ENCODE data around the gene RAP2C.
A peak's percentile ranks its signal among the peaks of the same experiment; 100 is the strongest.

The RAP2C gene

GRCh38 chrX:132257116-132257515, 37.9 kb upstream of the RAP2C start:
- H3K4me3 ChIP-seq (ENCODE audit: low read length), result no peak overlapping the region
- no peaks in the 10 kb centered on the region for H3K36me3 ChIP-seq (ENCODE audit: control insufficient read depth, insufficient read depth, low read length)
- H3K56ac ChIP-seq (ENCODE audit: low read length), result no peak overlapping the region
- no peak overlapping the region for H3K27ac ChIP-seq (ENCODE audit: low read depth, low read length)
- H3K4me1 ChIP-seq (ENCODE audit: control insufficient read depth, low read depth, low read length), result no peaks in the 10 kb centered on the region
- no peaks in the 10 kb centered on the region for H3K79me2 ChIP-seq (ENCODE audit: control insufficient read depth, insufficient read depth, low read length)
- no peak overlapping the region for H3K18ac ChIP-seq (ENCODE audit: low read length)
- no peak overlapping the region for H2AK5ac ChIP-seq (ENCODE audit: low read length)
- no peak overlapping the region for H3K4ac ChIP-seq (ENCODE audit: low read depth, low read length)
- DNase-seq, result no peak
- no peak overlapping the region for H4K5ac ChIP-seq (ENCODE audit: low read length)
- no peak overlapping the region for H2BK120ac ChIP-seq (ENCODE audit: low read depth, low read length)
- H3K9ac ChIP-seq (ENCODE audit: low read length), result no peak overlapping the region
- no peak overlapping the region for H4K8ac ChIP-seq (ENCODE audit: low read depth, low read length)
- no peaks in the 10 kb centered on the region for H3K27me3 ChIP-seq (ENCODE audit: insufficient read depth, low read length, poor library complexity)
- H2BK5ac ChIP-seq (ENCODE audit: low read length), result no peak overlapping the region
- no peak overlapping the region for H2BK15ac ChIP-seq (replicated peaks; ENCODE audit: low read depth)
- no peaks in the 10 kb centered on the region for H3K79me1 ChIP-seq (ENCODE audit: low read length)
- no CpG with 5 or more reads among the region's 2 CpGs for WGBS (ENCODE audit: extremely low coverage, insufficient coverage, low lambda C conversion rate)
- no peak overlapping the region for H3K4me2 ChIP-seq (ENCODE audit: low read length)
- no peak overlapping the region for H3K23ac ChIP-seq (ENCODE audit: low read length)

GRCh38 chrX:132236121-132236520, 16.9 kb upstream of the RAP2C start:
- no peaks in the 10 kb centered on the region for H3K27me3 ChIP-seq (ENCODE audit: insufficient read depth, low read length, poor library complexity)
- WGBS (ENCODE audit: extremely low coverage, insufficient coverage, low lambda C conversion rate), result no CpG with 5 or more reads among the region's 5 CpGs

DNA sequence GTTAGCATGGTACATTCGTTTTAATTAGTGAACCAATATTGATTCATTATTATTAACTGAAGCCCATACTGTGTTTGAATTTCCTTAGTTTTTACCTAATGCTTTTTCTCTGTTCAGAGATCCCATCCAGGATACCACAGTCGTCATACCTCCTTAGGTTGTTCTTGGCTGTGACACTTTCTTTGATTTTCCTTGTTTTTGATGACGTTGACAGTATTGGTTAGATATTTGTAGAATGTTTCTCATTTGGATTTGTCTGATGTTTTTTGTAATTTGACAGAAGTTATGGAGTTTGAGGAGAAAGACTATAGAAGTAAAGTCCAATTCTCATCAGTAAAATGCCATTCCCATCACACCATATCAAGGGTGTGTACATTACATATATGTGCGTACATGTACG, 16.2 kb upstream of the RAP2C start:
- H3K9ac ChIP-seq (ENCODE audit: low read length), result no peak overlapping the region
- no peak overlapping the region for H3K23ac ChIP-seq (ENCODE audit: low read length)
- no peak for DNase-seq
- no peak overlapping the region for H2AK5ac ChIP-seq (ENCODE audit: low read length)
- no peak overlapping the region for H3K4me2 ChIP-seq (ENCODE audit: low read length)
- H3K79me2 ChIP-seq (ENCODE audit: control insufficient read depth, insufficient read depth, low read length), result no peaks in the 10 kb centered on the region
- H3K4ac ChIP-seq (ENCODE audit: low read depth, low read length), result no peak overlapping the region
- no peak overlapping the region for H3K56ac ChIP-seq (ENCODE audit: low read length)
- H3K18ac ChIP-seq (ENCODE audit: low read length), result no peak overlapping the region
- H3K27me3 ChIP-seq (ENCODE audit: insufficient read depth, low read length, poor library complexity), result no peaks in the 10 kb centered on the region
- H3K4me3 ChIP-seq (ENCODE audit: low read length), result no peak overlapping the region
- no peak overlapping the region for H2BK120ac ChIP-seq (ENCODE audit: low read depth, low read length)
- H3K36me3 ChIP-seq (ENCODE audit: control insufficient read depth, insufficient read depth, low read length), result no peaks in the 10 kb centered on the region
- H4K5ac ChIP-seq (ENCODE audit: low read length), result no peak overlapping the region
- no peaks in the 10 kb centered on the region for H3K4me1 ChIP-seq (ENCODE audit: control insufficient read depth, low read depth, low read length)
- H3K27ac ChIP-seq (ENCODE audit: low read depth, low read length), result no peak overlapping the region
- no CpG with 5 or more reads among the region's 5 CpGs for WGBS (ENCODE audit: extremely low coverage, insufficient coverage, low lambda C conversion rate)
- H4K8ac ChIP-seq (ENCODE audit: low read depth, low read length), result no peak overlapping the region
- no peaks in the 10 kb centered on the region for H3K79me1 ChIP-seq (ENCODE audit: low read length)
- no peak overlapping the region for H2BK15ac ChIP-seq (replicated peaks; ENCODE audit: low read depth)
- no peak overlapping the region for H2BK5ac ChIP-seq (ENCODE audit: low read length)

More at GRCh38 chrX:132236121-132236520, 16.9 kb upstream of the RAP2C start:
- H3K4me1 ChIP-seq (ENCODE audit: control insufficient read depth, low read depth, low read length), result no peaks in the 10 kb centered on the region
- H2AK5ac ChIP-seq (ENCODE audit: low read length), result no peak overlapping the region
- DNase-seq, result peak; percentile 3
- no peak overlapping the region for H2BK5ac ChIP-seq (ENCODE audit: low read length)
- H3K9ac ChIP-seq (ENCODE audit: low read length), result no peak overlapping the region
- no peak overlapping the region for H3K56ac ChIP-seq (ENCODE audit: low read length)
- no peak overlapping the region for H3K27ac ChIP-seq (ENCODE audit: low read depth, low read length)
- H3K4me3 ChIP-seq (ENCODE audit: low read length), result no peak overlapping the region
- no peak overlapping the region for H3K4ac ChIP-seq (ENCODE audit: low read depth, low read length)
- H2BK15ac ChIP-seq (replicated peaks; ENCODE audit: low read depth), result no peak overlapping the region
- no peak overlapping the region for H4K8ac ChIP-seq (ENCODE audit: low read depth, low read length)
- no peak overlapping the region for H4K5ac ChIP-seq (ENCODE audit: low read length)
- H3K79me1 ChIP-seq (ENCODE audit: low read length), result no peaks in the 10 kb centered on the region
- no peaks in the 10 kb centered on the region for H3K36me3 ChIP-seq (ENCODE audit: control insufficient read depth, insufficient read depth, low read length)
- no peak overlapping the region for H3K23ac ChIP-seq (ENCODE audit: low read length)
- no peak overlapping the region for H3K18ac ChIP-seq (ENCODE audit: low read length)
- H2BK120ac ChIP-seq (ENCODE audit: low read depth, low read length), result no peak overlapping the region
- H3K4me2 ChIP-seq (ENCODE audit: low read length), result no peak overlapping the region
- H3K79me2 ChIP-seq (ENCODE audit: control insufficient read depth, insufficient read depth, low read length), result no peaks in the 10 kb centered on the region

- no peak overlapping the region for H3K4me3 ChIP-seq (ENCODE audit: low read length)
- WGBS (ENCODE audit: extremely low coverage, insufficient coverage, low lambda C conversion rate), result no CpG with 5 or more reads among the region's 2 CpGs
- DNase-seq, result no peak
- H3K4me1 ChIP-seq (ENCODE audit: control insufficient read depth, low read depth, low read length), result no peaks in the 10 kb centered on the region
- H3K79me1 ChIP-seq (ENCODE audit: low read length), result no peaks in the 10 kb centered on the region
- H3K27ac ChIP-seq (ENCODE audit: low read depth, low read length), result no peak overlapping the region
- no peak overlapping the region for H2BK15ac ChIP-seq (replicated peaks; ENCODE audit: low read depth)
- no peak overlapping the region for H3K56ac ChIP-seq (ENCODE audit: low read length)
- H3K4me2 ChIP-seq (ENCODE audit: low read length), result no peak overlapping the region
- H4K8ac ChIP-seq (ENCODE audit: low read depth, low read length), result no peak overlapping the region
- H3K27me3 ChIP-seq (ENCODE audit: insufficient read depth, low read length, poor library complexity), result no peaks in the 10 kb centered on the region
- no peak overlapping the region for H3K9ac ChIP-seq (ENCODE audit: low read length)
- H3K18ac ChIP-seq (ENCODE audit: low read length), result no peak overlapping the region
- no peak overlapping the region for H4K5ac ChIP-seq (ENCODE audit: low read length)
- no peak overlapping the region for H2BK5ac ChIP-seq (ENCODE audit: low read length)
- no peak overlapping the region for H2AK5ac ChIP-seq (ENCODE audit: low read length)
- H3K36me3 ChIP-seq (ENCODE audit: control insufficient read depth, insufficient read depth, low read length), result no peaks in the 10 kb centered on the region
- no peak overlapping the region for H3K4ac ChIP-seq (ENCODE audit: low read depth, low read length)
- H3K23ac ChIP-seq (ENCODE audit: low read length), result no peak overlapping the region
- H3K79me2 ChIP-seq (ENCODE audit: control insufficient read depth, insufficient read depth, low read length), result no peaks in the 10 kb centered on the region
- H2BK120ac ChIP-seq (ENCODE audit: low read depth, low read length), result no peak overlapping the region
Observed at GRCh38 chrX:132231587-132231986, 12.3 kb upstream of the RAP2C start.

DNA sequence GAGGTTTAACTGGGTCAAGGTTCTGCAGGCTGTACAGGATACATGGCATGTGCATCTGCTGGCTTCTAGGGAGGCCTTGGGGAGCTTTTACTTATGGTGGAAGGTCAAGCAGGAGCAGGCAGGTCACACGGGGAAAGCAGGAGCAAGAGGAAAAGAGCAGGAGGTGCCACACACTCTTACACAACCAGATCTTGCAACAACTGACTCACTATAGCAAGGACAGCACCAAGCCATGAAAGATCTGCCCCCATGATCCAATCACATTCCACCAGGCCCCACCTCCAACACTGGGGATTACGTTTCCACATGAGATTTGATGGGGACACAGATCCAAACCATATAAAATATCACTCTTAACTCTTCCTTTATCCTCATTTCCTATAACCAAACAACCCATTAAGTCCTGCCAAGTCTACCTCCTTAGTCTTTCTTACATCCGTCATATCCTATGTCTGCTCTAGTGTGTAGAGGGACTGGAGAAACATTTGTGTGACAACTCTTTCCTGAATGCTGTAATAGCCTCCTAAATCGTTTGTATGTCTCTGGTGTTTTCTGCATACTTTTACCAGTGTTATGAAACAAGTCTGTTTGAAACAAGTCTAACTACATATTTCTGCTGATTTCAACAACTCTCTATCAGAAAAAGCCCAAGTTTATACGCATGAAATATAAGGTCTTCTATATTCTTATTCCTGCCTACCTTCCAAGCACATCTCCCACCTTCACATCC, 8.3 kb upstream of the RAP2C start:
- Histone ChIP-seq H2BK15ac (replicated peaks; ENCODE audit: low read depth) (no peak overlapping the region), H3K56ac (ENCODE audit: low read length) (no peak overlapping the region), H3K27ac (ENCODE audit: low read depth, low read length) (no peak overlapping the region), H3K4me3 (ENCODE audit: low read length) (no peak overlapping the region), H3K27me3 (ENCODE audit: insufficient read depth, low read length, poor library complexity) (no peaks in the 10 kb centered on the region), H3K23ac (ENCODE audit: low read length) (no peak overlapping the region), H3K79me2 (ENCODE audit: control insufficient read depth, insufficient read depth, low read length) (no peaks in the 10 kb centered on the region), H3K4ac (ENCODE audit: low read depth, low read length) (no peak overlapping the region), H3K79me1 (ENCODE audit: low read length) (no peaks in the 10 kb centered on the region), H4K8ac (ENCODE audit: low read depth, low read length) (no peak overlapping the region), H3K4me2 (ENCODE audit: low read length) (no peak overlapping the region), H2BK5ac (ENCODE audit: low read length) (no peak overlapping the region), H2BK120ac (ENCODE audit: low read depth, low read length) (no peak overlapping the region), H3K4me1 (ENCODE audit: control insufficient read depth, low read depth, low read length) (no peaks in the 10 kb centered on the region), H3K9ac (ENCODE audit: low read length) (no peak overlapping the region), H4K5ac (ENCODE audit: low read length) (no peak overlapping the region), H3K36me3 (ENCODE audit: control insufficient read depth, insufficient read depth, low read length) (no peaks in the 10 kb centered on the region), H2AK5ac (ENCODE audit: low read length) (no peak overlapping the region), H3K18ac (ENCODE audit: low read length) (no peak overlapping the region)
- no peak for DNase-seq
- WGBS (ENCODE audit: extremely low coverage, insufficient coverage, low lambda C conversion rate), result no CpG with 5 or more reads among the region's 5 CpGs

DNA sequence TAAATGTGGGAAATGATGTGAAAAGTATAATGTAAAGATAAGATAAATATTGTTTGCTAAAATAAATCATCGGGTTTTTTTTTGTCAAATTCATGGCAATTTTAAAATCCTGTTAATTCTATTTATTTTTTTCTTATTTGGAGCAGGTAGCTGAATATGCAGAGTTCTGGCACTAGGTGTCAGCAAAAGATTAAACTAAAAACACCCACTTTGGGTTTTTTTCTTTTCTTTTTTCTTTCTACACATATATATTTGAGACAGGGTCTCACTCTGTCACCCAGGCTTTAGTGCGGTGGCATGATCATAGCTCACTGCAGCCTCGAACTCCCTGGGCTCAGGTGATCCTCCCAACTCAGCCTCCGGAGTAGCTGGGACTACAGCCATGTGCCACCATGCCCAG, 6.9 kb upstream of the RAP2C start:
- Histone ChIP-seq H3K18ac (ENCODE audit: low read length) (no peak overlapping the region), H3K4ac (ENCODE audit: low read depth, low read length) (no peak overlapping the region), H2BK120ac (ENCODE audit: low read depth, low read length) (no peak overlapping the region), H4K5ac (ENCODE audit: low read length) (no peak overlapping the region), H4K8ac (ENCODE audit: low read depth, low read length) (no peak overlapping the region), H3K79me2 (ENCODE audit: control insufficient read depth, insufficient read depth, low read length) (no peaks in the 10 kb centered on the region), H3K9ac (ENCODE audit: low read length) (no peak overlapping the region), H3K27me3 (ENCODE audit: insufficient read depth, low read length, poor library complexity) (no peaks in the 10 kb centered on the region), H3K36me3 (ENCODE audit: control insufficient read depth, insufficient read depth, low read length) (no peaks in the 10 kb centered on the region), H2BK5ac (ENCODE audit: low read length) (no peak overlapping the region), H3K4me1 (ENCODE audit: control insufficient read depth, low read depth, low read length) (no peaks in the 10 kb centered on the region), H3K4me3 (ENCODE audit: low read length) (no peak overlapping the region), H2AK5ac (ENCODE audit: low read length) (no peak overlapping the region), H3K4me2 (ENCODE audit: low read length) (no peak overlapping the region), H3K27ac (ENCODE audit: low read depth, low read length) (no peak overlapping the region), H3K23ac (ENCODE audit: low read length) (no peak overlapping the region), H2BK15ac (replicated peaks; ENCODE audit: low read depth) (no peak overlapping the region), H3K79me1 (ENCODE audit: low read length) (no peaks in the 10 kb centered on the region), H3K56ac (ENCODE audit: low read length) (no peak overlapping the region)
- WGBS (ENCODE audit: extremely low coverage, insufficient coverage, low lambda C conversion rate), result 100% methylated on average over 1 of the region's 4 CpGs
- no peak for DNase-seq

Measured in mesendoderm (in vitro differentiated cells).